GM19372 (cell line): ENCODE measurements around the gene CTSH.
"Not testable (repeated sequence)": the region's sequence is repeated elsewhere in the genome, so short reads cannot be mapped to it uniquely, and the experiment has no call there.

ENCODE experiments used
- ATAC-seq: cut with Tn5 transposase; IDR thresholded peaks from one replicate; pipeline ENCODE4 v1.9.1; 2021; ENCODE audit warnings: mild to moderate bottlenecking, low read depth, moderate library complexity; ENCODE audit not compliant: unreplicated experiment

CTSH gene

GRCh38 chr15:78900819-78901533, 43.9 kb downstream of the CTSH start:
- ATAC-seq, result not testable (repeated sequence)

- no peak for ATAC-seq
Measured at GRCh38 chr15:78898540-78898939, 46.3 kb downstream of the CTSH start.

GRCh38 chr15:78895471-78895870, 49.4 kb downstream of the CTSH start:
- ATAC-seq, result no peak

GRCh38 chr15:78893538-78893937, 51.3 kb downstream of the CTSH start:
- ATAC-seq, result no peak

GRCh38 chr15:78889000-78889399, 55.8 kb downstream of the CTSH start:
- ATAC-seq, result no peak

GRCh38 chr15:78881681-78882080, 63.2 kb downstream of the CTSH start:
- no peak for ATAC-seq

GRCh38 chr15:78880813-78881212, 64.0 kb downstream of the CTSH start:
- no peak for ATAC-seq

- ATAC-seq, result no peak
Measured at GRCh38 chr15:78880242-78880533, 64.7 kb downstream of the CTSH start.

GRCh38 chr15:78879517-78880241, 65.2 kb downstream of the CTSH start:
- no peak for ATAC-seq

- no peak for ATAC-seq
Measured at GRCh38 chr15:78878356-78878755, 66.5 kb downstream of the CTSH start.

- ATAC-seq, result not testable (repeated sequence)
Measured at GRCh38 chr15:78876954-78877353, 67.9 kb downstream of the CTSH start.

- no peak for ATAC-seq
Measured at GRCh38 chr15:78875107-78875914, 69.5 kb downstream of the CTSH start.

- no peak for ATAC-seq
Measured at GRCh38 chr15:78873793-78874765, 70.8 kb downstream of the CTSH start.

GRCh38 chr15:78872972-78873792, 71.7 kb downstream of the CTSH start:
- ATAC-seq, result peak; percentile 63

- peak; percentile 84 for ATAC-seq
Measured at GRCh38 chr15:78872155-78872971, 72.5 kb downstream of the CTSH start, which contains the start of gene MORF4L1. TSS of gene MORF4L1 (plus strand) at chr15:78872890. CDS start at chr15:78873018, 128 bp downstream.

GRCh38 chr15:78871483-78872127, 73.2 kb downstream of the CTSH start:
- ATAC-seq, result not testable (repeated sequence)
